Left colon (tissue), 2 donors: ENCODE results near the gene TYRO3. TPM values are rescaled to one million over a fixed set of nuclear protein-coding genes. Genes with fewer than 3 reads are reported as not detected.
"Not testable (repeated sequence)": the region's sequence is repeated elsewhere in the genome, so short reads cannot be mapped to it uniquely, and the experiment has no call there.

Source experiments
- ATAC-seq: fragments of 200-7000 bp; cut with Tn5 transposase; one replicate; pipeline ENCODE4 v1.9.1; 2020; ENCODE audit warnings: mild to moderate bottlenecking, moderate library complexity
- DNase-seq, 2 donors: peaks; one replicate each; pipeline ENCODE4 v3.0.0-alpha.2; 2020
- intact Hi-C, 2 donors: fragments of 100-400 bp; cut with DNase I in 1 of 2; cut with micrococcal nuclease in 1 of 2; formaldehyde crosslinking; loops; one replicate each; pipeline versions ENCODE4 v1.11.2 to v1.14.0; 2022; cut with DNase I, micrococcal nuclease
- total RNA-seq, 2 donors: library from RNA; stranded (reverse); fragmentation: NEBNext Ultra II Directional; extraction: Animal tissue kit (Norgen Biotek cat#: 25700); gene quantifications; one replicate each; pipeline ENCODE4 v1.2.1, GENCODE V29; 2021
- donor health status: DM: no; HTN: no; CAD: no.
- donor health status: DM: yes; HTN: yes; CAD: no.

Gene TYRO3
- total RNA-seq, 2 donors from 2014 or later = 2.0 to 2.6 TPM

DNA sequence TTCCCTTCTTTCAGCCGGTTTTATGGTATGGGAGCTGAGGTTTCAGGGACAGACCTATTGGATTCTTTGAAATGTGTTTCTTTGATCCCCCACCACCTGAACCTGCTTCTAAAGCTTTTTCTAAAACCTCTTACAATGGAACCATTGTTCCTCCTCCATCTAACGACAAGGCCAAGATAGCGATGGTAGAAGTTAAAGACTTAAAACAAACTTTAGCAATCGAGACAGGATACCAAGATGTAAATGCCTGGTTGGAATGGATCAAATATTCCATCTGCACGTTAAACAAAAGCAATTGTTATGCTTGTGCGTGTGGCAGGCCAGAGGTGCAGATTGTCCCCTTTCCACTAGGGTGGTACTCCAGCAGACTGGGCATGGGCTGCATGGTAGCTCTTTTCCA is 32.2 kb downstream of the TYRO3 start:
- DNase-seq, ATAC-seq, intact Hi-C loops: not testable (repeated sequence)

DNA sequence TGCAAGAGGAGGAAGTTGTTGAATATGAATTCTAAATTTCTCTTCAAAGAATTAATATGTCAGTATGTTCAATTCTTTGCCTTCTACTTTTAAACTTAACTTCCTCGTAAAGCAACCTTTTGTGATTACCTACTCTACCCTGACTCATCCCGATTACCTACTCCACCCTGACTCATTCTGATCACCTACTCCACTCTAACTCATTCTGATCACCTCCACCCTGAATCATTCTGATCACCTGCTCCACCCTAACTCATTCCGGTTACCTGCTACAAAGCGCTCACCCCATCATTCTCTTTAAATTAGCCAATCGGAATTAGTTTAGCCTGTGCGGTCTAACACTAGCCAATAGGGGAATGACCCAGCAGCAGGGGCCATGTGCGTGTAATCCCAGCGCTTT is 33.7 kb downstream of the TYRO3 start:
- peak; percentile 65 for ATAC-seq
- intact Hi-C loops, DNase-seq: not testable (repeated sequence)

- ATAC-seq = no peak
Measured at GRCh38 chr15:41594801-41595746, 36.1 kb downstream of the TYRO3 start.

DNA sequence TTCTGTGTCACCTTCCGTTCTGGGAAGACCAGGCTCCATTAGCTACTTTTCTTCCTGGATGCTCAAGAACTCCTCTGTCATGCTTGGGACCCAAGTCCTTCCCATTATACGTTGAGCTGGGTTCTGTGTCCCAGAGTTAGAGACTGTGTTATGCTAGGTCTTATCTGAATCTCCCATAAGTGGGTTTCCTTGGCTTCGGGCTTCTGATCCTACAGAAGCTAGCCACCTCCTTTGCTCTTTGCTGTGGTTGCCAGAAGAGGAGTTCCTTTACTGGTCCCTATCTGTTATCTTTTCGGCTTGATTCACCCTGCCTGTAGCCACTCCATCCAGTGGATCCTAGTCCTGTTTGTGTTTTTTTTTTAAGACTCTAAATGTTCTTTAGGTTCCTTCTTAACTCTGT is 38.0 kb downstream of the TYRO3 start:
- intact Hi-C loops = no loop called here
- ATAC-seq = no peak
- no peak for DNase-seq

More at GRCh38 chr15:41594801-41595746, 36.1 kb downstream of the TYRO3 start:
- no peak for DNase-seq
- intact Hi-C loops = no loop called here

DNA sequence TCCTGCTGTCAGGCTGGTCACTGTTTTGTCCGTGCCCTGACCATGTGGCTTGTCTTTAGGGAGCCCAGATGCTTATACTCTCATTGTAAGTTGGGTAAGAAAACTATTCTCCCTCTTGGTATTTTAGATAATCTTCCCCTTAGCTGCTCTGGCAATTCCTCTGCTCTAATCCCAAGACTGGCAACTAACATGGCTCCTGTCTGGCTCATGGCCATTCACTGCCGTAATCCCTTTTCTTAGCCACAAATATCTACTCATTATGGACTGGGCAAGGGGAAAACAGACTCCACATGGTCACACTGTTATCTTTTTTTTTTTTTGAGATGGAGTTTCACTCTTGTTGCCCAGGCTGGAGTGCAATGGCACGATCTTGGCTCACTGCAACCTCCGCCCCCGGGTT is 38.8 kb downstream of the TYRO3 start:
- no peak for DNase-seq
- intact Hi-C loops = no loop called here
- no peak for ATAC-seq

GRCh38 chr15:41599061-41599460 is 40.0 kb downstream of the TYRO3 start:
- intact Hi-C loops = no loop called here
- no peak for ATAC-seq

GRCh38 chr15:41603411-41603935 is 44.5 kb downstream of the TYRO3 start:
- DNase-seq (no peak), ATAC-seq (peak; percentile 7)
- intact Hi-C loops = no loop called here

More at GRCh38 chr15:41599061-41599460, 40.0 kb downstream of the TYRO3 start:
- no peak for DNase-seq

- ATAC-seq = peak; percentile 85
- peak; percentile 40 to 67 for DNase-seq
- intact Hi-C loops = no loop called here
Measured at GRCh38 chr15:41603941-41604911, 45.2 kb downstream of the TYRO3 start.

- ATAC-seq (peak; percentile 50), DNase-seq (no peak)
- intact Hi-C loops = no loop called here
Measured at GRCh38 chr15:41605566-41605965, 46.6 kb downstream of the TYRO3 start.

DNA sequence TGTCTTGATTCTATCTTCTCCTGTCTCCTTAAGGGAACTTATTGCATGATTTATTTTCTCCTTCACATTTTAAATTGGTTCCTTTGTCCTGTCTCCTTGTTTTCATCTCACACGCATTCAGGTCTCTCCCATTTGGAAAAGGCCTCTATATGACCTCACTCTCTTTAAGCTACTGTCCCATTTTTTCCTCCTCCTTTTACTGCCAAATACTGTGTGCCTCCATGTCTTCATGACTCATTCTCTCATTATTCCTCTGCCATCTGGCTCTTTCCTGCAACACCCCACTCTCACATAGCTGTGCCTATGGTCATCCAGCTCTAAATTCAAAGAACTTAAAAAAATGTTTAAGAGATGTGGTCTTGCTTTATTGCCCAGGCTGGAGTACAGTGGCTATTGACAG is 48.0 kb downstream of the TYRO3 start:
- no peak for ATAC-seq
- no peak for DNase-seq
- intact Hi-C loops = no loop called here

GRCh38 chr15:41609123-41609522 is 50.1 kb downstream of the TYRO3 start:
- no peak for ATAC-seq
- intact Hi-C loops = no loop called here

DNA sequence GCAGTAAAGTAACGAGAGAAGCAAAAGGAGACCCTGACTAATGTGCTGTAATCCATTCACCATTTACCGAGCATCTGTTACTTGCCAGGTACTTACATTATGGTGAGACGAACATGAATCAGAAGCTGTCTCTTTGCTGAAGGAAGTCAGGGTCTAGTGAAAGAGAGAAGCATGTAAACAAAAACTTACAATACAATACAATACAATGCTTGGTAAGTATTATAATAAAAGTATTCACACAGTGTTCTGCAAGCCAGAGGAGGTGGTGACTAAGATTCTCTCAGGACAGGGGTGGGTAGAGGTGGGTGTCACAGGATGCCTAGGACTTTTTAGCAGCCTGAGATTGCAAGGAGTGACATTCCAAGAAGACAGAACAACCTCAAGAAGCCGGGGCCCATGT is 51.0 kb downstream of the TYRO3 start:
- no peak for ATAC-seq

More at GRCh38 chr15:41609123-41609522, 50.1 kb downstream of the TYRO3 start:
- DNase-seq = no peak

GRCh38 chr15:41620536-41621199 is 61.7 kb downstream of the TYRO3 start:
- DNase-seq (no peak), ATAC-seq (peak; percentile 2)
- intact Hi-C loops = no loop called here

More for the DNA sequence above, 51.0 kb downstream of the TYRO3 start:
- intact Hi-C loops = no loop called here
- DNase-seq = no peak

DNA sequence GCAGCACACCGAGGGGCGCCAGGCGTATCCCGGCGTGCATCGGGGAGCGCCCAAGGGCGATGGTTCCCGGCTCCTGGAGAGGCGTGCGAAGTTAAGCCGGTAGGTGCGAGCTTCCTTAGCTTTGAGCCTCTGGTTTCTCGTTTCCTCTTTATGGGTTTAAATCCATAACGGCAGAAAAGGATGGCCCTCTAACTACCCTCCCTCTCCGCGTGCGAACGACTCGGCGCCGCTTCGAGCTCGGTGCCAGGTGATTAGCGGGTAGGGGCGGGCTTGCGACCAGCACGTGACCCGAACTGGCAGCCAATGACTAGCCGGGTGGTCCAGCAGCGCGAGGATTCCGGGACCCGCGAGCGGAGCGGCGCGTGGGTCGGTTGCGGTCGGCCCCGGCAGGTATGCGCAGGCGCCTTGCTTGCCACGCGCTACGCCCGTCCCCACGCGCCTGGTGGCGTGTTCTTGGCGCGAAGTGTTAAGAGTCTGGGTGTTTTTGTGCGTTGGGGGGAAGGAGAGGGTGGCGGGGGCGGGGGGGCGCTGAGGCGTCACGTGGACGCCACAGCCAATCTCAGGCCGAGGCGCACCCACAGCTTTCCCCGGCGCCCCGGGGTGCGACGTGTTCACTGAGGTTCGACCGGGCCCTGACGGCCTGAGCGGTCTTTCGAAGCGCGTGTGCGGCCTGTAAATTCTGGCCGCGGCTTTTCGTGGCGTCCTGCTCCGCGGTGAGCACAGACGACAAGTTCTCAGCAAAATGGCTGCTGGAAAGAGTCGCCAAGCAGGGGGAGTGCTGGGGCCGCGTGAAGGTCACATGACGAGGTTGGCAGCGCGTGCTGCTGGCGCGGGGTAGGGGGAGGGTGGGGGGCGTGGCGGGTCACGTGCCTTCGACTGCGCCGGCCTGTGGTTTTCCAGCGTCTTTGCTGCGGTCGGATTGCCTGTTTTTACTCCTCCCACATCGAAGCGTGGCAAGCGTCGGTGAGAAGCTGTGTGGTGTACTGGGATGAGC is 62.5 kb downstream of the TYRO3 start:
- ATAC-seq = peak; percentile 91
- intact Hi-C loops = no loop called here
- peak; percentile 75 to 79 for DNase-seq

GRCh38 chr15:41622901-41623300 is 63.9 kb downstream of the TYRO3 start:
- intact Hi-C loops = no loop called here

DNA sequence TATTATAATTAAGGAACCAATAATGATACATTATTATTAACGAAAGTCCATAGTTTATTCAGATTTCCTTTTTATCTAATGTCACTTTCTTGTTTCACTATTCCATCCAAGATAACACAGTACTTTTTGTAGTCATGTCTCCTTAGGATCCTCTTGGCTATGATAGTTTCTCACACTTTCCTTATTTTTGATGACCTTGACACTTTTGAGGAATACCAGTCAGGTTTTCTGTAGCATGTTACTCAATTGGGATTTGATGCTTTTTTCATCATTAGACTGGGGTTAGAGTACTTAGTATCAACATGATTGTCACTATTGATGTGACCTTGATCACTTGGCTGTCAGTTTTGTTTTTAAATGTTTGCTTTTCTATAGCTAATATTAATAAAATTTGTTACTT is 68.2 kb downstream of the TYRO3 start:
- DNase-seq (no peak), ATAC-seq (no peak)
- intact Hi-C loops = no loop called here

More at GRCh38 chr15:41622901-41623300, 63.9 kb downstream of the TYRO3 start:
- ATAC-seq (no peak), DNase-seq (no peak)

- ATAC-seq (no peak), DNase-seq (no peak)
- intact Hi-C loops = no loop called here
Measured at GRCh38 chr15:41629463-41629862, 70.5 kb downstream of the TYRO3 start.
